22Rv1 (cell line): Measurements from ENCODE around the gene ATP13A5.

Experiments used
- CTCF ChIP-seq: fragments of 450-650 bp; IDR thresholded peaks from 2 replicates; pipeline ENCODE4 v1.5.1; 2017; ENCODE audit warnings: mild to moderate bottlenecking
- ZFX ChIP-seq: fragments of 450-650 bp; IDR thresholded peaks from 2 replicates; pipeline ENCODE4 v1.6.1; 2017; ENCODE audit warnings: antibody characterized with exemption, borderline replicate concordance

GRCh38 chr3:193240436-193240849 is 138.1 kb downstream of the ATP13A5 start:
- TF ChIP-seq CTCF, result no peak
- TF ChIP-seq ZFX, result no peak
